ENCODE results near the gene CRIP1. TPM values are rescaled to one million over a fixed set of nuclear protein-coding genes. Genes with fewer than 3 reads are reported as not detected.

The CRIP1 gene
- total and polyA plus RNA-seq, 4 experiments from 2014 or later, result 276 to 2,028 (median 865) TPM

DNA sequence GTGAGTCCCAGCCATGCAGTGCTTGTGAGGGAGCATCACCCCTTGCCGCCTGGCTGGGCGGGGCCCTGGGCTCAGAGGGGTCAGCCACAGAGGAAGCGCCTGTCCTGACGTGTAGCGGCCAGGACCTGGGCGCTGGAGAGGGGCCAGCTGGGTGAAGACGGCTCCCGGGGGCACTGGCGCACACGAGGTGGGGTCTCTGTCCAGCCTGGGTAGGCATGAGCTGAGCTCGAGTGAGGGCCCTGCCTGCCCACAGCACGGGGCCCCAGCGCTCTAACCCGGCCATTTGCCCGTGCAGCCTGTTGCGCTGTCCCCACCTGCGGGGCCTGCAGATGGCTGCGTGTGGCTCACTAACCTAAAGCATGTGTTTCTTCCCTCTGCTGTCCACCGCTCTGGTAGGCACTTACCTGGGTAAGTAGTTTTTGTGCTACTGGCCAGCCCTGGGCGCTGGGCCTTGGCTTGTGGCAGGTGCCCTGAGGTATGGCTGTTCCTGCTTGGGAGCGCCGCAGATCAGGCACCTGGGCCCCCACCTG lies 18.7 kb upstream of the CRIP1 start:
- H3K27ac ChIP-seq (ENCODE audit: low read depth, low read length), result no peak overlapping the region
- H3K36me3 Mint-ChIP-seq, result peaks cover 0 to 10% of the 10 kb centered on the region in 2 donors
- H3K4me1 Mint-ChIP-seq, result no peaks in the 10 kb centered on the region
- intact Hi-C loops (cut with micrococcal nuclease), result no loop called here
- H3K4me3 Mint-ChIP-seq, result no peak overlapping the region
- no peaks in the 10 kb centered on the region for H3K27me3 ChIP-seq (ENCODE audit: insufficient read depth, low read length)
- H3K27me3 Mint-ChIP-seq, result no peaks in the 10 kb centered on the region
- CTCF ChIA-PET (ENCODE audit: partially characterized antibody), result interaction anchor here (1.2 to 1.6 kb wide), 2 partner anchors 13 to 22 kb away, joined by 5 to 7 read pairs; no protein-coding TSS in a partner anchor
- no peaks in the 10 kb centered on the region for H3K9me3 Mint-ChIP-seq
- H3K4me1 ChIP-seq (ENCODE audit: insufficient read depth, low read length), result peaks cover 3% of the 10 kb centered on the region
- no peak overlapping the region for H3K27ac Mint-ChIP-seq
- no peak for DNase-seq
- POLR2A ChIA-PET (ENCODE audit: partially characterized antibody), result interaction anchor here (6.3 kb wide), 1 partner anchor 22 kb away, joined by 47 read pairs; the partner anchor contains the start of gene TEDC1
- H3K9me3 ChIP-seq (ENCODE audit: control insufficient read depth in 1 of 2, low read length in 2 of 2), result no peaks in the 10 kb centered on the region
- H3K36me3 ChIP-seq (ENCODE audit: insufficient read depth, low read length), result no peaks in the 10 kb centered on the region
- no peak overlapping the region for H3K4me3 ChIP-seq (ENCODE audit: low read length in 2 of 2)

DNA sequence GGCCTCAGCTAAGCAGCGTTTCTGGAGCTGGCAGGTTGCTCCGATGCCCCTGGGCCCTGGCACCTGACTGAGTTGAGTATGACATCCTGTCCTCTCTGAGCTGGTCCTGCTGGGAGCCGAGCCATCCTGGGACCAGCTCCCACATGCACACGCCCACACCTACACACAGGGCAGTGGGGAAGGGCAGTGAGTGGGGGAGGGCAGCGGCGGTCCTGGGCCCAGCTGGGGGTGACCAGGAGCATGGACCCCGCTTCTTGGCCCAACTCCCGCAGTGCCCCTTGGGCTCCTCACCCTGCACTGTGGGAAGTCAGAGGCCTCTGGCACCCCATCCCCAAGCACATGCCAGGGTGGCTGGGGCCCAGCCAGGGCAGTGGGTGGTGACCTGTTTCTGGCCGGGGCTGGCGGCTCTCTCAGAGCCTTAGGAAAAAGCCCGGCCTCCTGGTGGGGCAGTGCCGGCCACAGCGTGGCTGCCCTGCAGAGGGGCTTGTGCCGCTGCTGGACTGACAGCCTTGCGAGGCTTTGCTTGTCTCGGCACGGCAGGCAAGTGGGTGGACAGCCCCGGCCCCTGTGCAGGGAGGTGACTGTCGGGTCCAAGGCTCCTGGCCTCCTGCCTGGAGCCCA lies 18.0 kb upstream of the CRIP1 start:
- no peak for DNase-seq
- Mint-ChIP-seq H3K36me3 (peaks cover 0 to 5% of the 10 kb centered on the region in 2 donors), H3K4me3 (no peak overlapping the region), H3K4me1 (peaks cover 0 to 4% (median under 1%) of the 10 kb centered on the region in 4 donors), H3K9me3 (no peaks in the 10 kb centered on the region), H3K27ac (no peak overlapping the region), H3K27me3 (no peaks in the 10 kb centered on the region)
- H3K27ac ChIP-seq (ENCODE audit: low read depth, low read length), result no peak overlapping the region
- intact Hi-C loops (cut with micrococcal nuclease), result no loop called here
- no peaks in the 10 kb centered on the region for H3K9me3 ChIP-seq (ENCODE audit: control insufficient read depth in 1 of 2, low read length in 2 of 2)
- H3K27me3 ChIP-seq (ENCODE audit: insufficient read depth, low read length), result no peaks in the 10 kb centered on the region
- POLR2A ChIA-PET (ENCODE audit: partially characterized antibody), result interaction anchor here (6.3 kb wide), 1 partner anchor 21 kb away, joined by 47 read pairs; the partner anchor contains the start of gene TEDC1
- no peaks in the 10 kb centered on the region for H3K36me3 ChIP-seq (ENCODE audit: insufficient read depth, low read length)
- CTCF ChIA-PET (ENCODE audit: partially characterized antibody), result interaction anchor here (1.2 to 1.6 kb wide), 2 partner anchors 12 to 21 kb away, joined by 5 to 7 read pairs; no protein-coding TSS in a partner anchor
- no peak overlapping the region for H3K4me3 ChIP-seq (ENCODE audit: low read length in 2 of 2)
- H3K4me1 ChIP-seq (ENCODE audit: insufficient read depth, low read length), result peaks cover 8% of the 10 kb centered on the region

DNA sequence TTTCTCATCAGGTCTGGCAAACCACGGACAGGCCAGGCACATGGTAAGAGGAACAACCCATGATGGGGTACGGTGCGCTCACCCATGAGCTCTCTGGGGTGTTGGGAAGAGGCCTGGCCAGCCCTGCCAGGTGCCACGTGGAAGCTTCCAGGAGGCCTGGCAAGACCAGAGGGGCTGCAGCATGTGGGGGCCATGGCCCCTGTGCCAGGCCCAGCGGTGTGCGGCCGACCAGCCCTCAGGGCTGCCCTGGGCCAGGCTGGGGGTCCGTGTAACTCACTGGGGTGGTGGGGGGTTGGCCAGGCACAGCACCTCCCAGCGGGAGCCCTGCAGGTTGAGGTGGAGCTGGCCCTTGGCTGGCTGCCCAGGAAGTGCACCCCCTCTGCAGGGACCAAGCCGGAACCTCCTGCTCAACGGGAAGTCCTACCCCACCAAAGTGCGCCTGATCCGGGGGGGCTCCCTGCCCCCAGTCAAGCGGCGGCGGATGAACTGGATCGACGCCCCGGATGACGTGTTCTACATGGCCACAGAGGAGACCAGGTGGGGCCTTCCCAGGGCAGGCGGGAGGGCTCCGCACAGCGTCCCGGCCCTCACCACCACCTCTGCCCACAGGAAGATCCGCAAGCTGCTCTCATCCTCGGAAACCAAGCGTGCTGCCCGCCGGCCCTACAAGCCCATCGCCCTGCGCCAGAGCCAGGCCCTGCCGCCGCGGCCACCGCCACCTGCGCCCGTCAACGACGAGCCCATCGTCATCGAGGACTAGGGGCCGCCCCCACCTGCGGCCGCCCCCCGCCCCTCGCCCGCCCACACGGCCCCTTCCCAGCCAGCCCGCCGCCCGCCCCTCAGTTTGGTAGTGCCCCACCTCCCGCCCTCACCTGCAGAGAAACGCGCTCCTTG lies 17.0 kb upstream of the CRIP1 start:
- no peak for DNase-seq
- ChIA-PET POLR2A (ENCODE audit: partially characterized antibody) (interaction anchor here (1.2 to 6.3 kb wide), 2 partner anchors 12 to 20 kb away, joined by 4 to 47 read pairs; partner anchors contain the start of gene TEDC1), CTCF (ENCODE audit: partially characterized antibody) (interaction anchor here (1.0 to 1.3 kb wide), 3 partner anchors 11 to 99 kb away, joined by 3 read pairs; no protein-coding TSS in a partner anchor)
- Mint-ChIP-seq H3K4me3 (no peak overlapping the region), H3K27ac (no peak overlapping the region), H3K27me3 (no peaks in the 10 kb centered on the region), H3K9me3 (no peaks in the 10 kb centered on the region), H3K36me3 (peaks cover 0 to 4% of the 10 kb centered on the region in 2 donors), H3K4me1 (peaks cover 0 to 4% (median under 1%) of the 10 kb centered on the region in 4 donors)
- Histone ChIP-seq H3K27ac (ENCODE audit: low read depth, low read length) (no peak overlapping the region), H3K4me1 (ENCODE audit: insufficient read depth, low read length) (peaks cover 11% of the 10 kb centered on the region), H3K4me3 (ENCODE audit: low read length in 2 of 2) (no peak overlapping the region), H3K9me3 (ENCODE audit: control insufficient read depth in 1 of 2, low read length in 2 of 2) (no peaks in the 10 kb centered on the region), H3K36me3 (ENCODE audit: insufficient read depth, low read length) (no peaks in the 10 kb centered on the region), H3K27me3 (ENCODE audit: insufficient read depth, low read length) (no peaks in the 10 kb centered on the region)
- intact Hi-C loops (cut with micrococcal nuclease), result no loop called here

DNA sequence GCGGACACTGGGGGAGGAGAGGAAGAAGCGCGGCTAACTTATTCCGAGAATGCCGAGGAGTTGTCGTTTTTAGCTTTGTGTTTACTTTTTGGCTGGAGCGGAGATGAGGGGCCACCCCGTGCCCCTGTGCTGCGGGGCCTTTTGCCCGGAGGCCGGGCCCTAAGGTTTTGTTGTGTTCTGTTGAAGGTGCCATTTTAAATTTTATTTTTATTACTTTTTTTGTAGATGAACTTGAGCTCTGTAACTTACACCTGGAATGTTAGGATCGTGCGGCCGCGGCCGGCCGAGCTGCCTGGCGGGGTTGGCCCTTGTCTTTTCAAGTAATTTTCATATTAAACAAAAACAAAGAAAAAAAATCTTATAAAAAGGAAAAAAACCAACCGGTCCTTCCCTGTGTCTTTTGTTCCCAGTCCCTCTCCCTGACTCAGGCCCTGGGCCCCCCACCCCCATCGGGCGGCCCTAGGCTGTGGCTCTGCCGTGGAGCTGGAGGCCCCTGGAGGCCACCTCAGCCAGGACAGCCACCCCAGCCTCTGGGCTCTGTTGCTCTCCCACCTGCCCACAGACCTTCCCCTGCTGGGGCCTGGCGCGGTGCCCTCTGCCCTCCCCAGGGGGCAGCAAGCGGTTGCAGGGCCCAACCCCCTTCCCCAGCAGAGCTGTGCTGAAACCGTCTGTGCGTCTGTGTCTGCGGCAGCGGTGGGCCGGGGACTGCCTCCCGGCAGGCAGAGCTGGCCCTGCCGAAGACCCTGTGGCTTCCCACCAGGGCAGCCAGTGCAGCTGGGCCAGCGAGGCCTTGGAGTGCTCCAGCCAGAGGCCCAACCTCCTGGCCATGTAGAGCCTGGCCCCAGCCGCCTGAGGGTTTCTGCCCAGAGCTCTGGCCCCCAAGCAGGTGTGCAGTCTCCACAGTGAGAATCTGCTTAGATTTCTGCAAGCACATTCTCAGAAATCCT lies 16.1 kb upstream of the CRIP1 start:
- Mint-ChIP-seq H3K27me3 (no peaks in the 10 kb centered on the region), H3K27ac (no peak overlapping the region), H3K9me3 (peaks cover 0 to under 1% (median 0%) of the 10 kb centered on the region in 8 donors), H3K4me1 (peaks cover 0 to 4% (median 2%) of the 10 kb centered on the region in 4 donors), H3K36me3 (peaks cover 0 to 4% of the 10 kb centered on the region in 2 donors), H3K4me3 (no peak overlapping the region)
- H3K36me3 ChIP-seq (ENCODE audit: insufficient read depth, low read length), result no peaks in the 10 kb centered on the region
- no peak overlapping the region for H3K4me3 ChIP-seq (ENCODE audit: low read length in 2 of 2)
- H3K4me1 ChIP-seq (ENCODE audit: insufficient read depth, low read length), result peaks cover 19% of the 10 kb centered on the region
- intact Hi-C loops (cut with micrococcal nuclease), result no loop called here
- H3K9me3 ChIP-seq (ENCODE audit: control insufficient read depth in 1 of 2, low read length in 2 of 2), result no peaks in the 10 kb centered on the region
- no peaks in the 10 kb centered on the region for H3K27me3 ChIP-seq (ENCODE audit: insufficient read depth, low read length)
- H3K27ac ChIP-seq (ENCODE audit: low read depth, low read length), result no peak overlapping the region
- ChIA-PET CTCF (ENCODE audit: partially characterized antibody) (interaction anchor here (1.0 to 1.3 kb wide), 4 partner anchors 10 to 100 kb away, joined by 3 to 4 read pairs (median 3); no protein-coding TSS in a partner anchor), POLR2A (ENCODE audit: partially characterized antibody) (interaction anchor here (1.2 to 6.3 kb wide), 2 partner anchors 11 to 20 kb away, joined by 4 to 47 read pairs; partner anchors contain the start of gene TEDC1)
- DNase-seq, result no peak

DNA sequence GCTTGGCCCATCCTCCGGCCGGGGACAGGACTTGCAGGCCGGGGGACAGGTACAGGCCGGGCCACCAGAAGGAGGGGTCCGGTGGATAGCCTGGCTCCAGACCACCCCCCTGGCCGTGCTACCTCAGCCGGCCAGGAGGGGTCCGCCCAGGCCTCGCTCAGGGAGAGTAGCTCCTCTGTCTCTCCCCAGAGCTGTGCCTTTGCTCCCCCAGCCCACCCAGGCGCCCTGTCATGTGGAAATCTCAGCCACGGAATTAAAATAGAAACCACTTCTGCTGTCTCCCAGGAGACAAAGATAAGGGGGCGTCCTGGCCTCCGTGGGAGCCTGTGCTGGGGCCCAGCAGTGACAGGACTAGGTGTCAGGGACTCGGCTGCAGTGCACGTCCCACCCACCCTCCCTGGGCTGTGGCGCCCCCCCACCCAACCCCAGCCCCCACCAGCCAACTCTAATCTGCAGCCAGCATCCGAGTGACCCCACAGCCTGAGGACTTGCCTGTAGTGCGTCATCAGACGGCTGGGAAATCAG lies 15.3 kb upstream of the CRIP1 start:
- H3K4me1 Mint-ChIP-seq, result peaks cover 0 to 10% (median 5%) of the 10 kb centered on the region in 4 donors
- H3K27me3 Mint-ChIP-seq, result no peaks in the 10 kb centered on the region
- CTCF ChIA-PET (ENCODE audit: partially characterized antibody), result interaction anchor here (1.0 to 1.3 kb wide), 4 partner anchors 9 to 101 kb away, joined by 3 to 4 read pairs (median 4); no protein-coding TSS in a partner anchor
- DNase-seq, result no peak
- peaks cover 0 to 4% of the 10 kb centered on the region in 2 donors for H3K36me3 Mint-ChIP-seq
- intact Hi-C loops (cut with micrococcal nuclease), result no loop called here
- no peaks in the 10 kb centered on the region for H3K36me3 ChIP-seq (ENCODE audit: insufficient read depth, low read length)
- no peak overlapping the region for H3K27ac ChIP-seq (ENCODE audit: low read depth, low read length)
- peaks cover 0 to 2% (median 0%) of the 10 kb centered on the region in 8 donors for H3K9me3 Mint-ChIP-seq
- no peaks in the 10 kb centered on the region for H3K27me3 ChIP-seq (ENCODE audit: insufficient read depth, low read length)
- no peaks in the 10 kb centered on the region for H3K9me3 ChIP-seq (ENCODE audit: control insufficient read depth in 1 of 2, low read length in 2 of 2)
- no peak overlapping the region for H3K27ac Mint-ChIP-seq
- peaks cover 26% of the 10 kb centered on the region for H3K4me1 ChIP-seq (ENCODE audit: insufficient read depth, low read length)
- H3K4me3 ChIP-seq (ENCODE audit: low read length in 2 of 2), result no peak overlapping the region
- no peak overlapping the region for H3K4me3 Mint-ChIP-seq
- POLR2A ChIA-PET (ENCODE audit: partially characterized antibody), result interaction anchor here (0.9 to 6.3 kb wide), 4 partner anchors 10 to 376 kb away, joined by 3 to 47 read pairs (median 4); partner anchors contain the start of gene TEDC1
